Stimulated activated CD8-positive, alpha-beta memory T cell treated with anti-CD3 and anti-CD28 coated beads, Interleukin-12 subunit alpha, Interleukin-12 subunit beta, amount 100 ng/mL, for 24 hours (primary cell): ENCODE data around the gene RADIL.

Experiments
- DNase-seq: peaks from one replicate; pipeline ENCODE4 v3.0.0-alpha.2; 2020; ENCODE audit errors: extremely low read depth

Gene RADIL

DNA sequence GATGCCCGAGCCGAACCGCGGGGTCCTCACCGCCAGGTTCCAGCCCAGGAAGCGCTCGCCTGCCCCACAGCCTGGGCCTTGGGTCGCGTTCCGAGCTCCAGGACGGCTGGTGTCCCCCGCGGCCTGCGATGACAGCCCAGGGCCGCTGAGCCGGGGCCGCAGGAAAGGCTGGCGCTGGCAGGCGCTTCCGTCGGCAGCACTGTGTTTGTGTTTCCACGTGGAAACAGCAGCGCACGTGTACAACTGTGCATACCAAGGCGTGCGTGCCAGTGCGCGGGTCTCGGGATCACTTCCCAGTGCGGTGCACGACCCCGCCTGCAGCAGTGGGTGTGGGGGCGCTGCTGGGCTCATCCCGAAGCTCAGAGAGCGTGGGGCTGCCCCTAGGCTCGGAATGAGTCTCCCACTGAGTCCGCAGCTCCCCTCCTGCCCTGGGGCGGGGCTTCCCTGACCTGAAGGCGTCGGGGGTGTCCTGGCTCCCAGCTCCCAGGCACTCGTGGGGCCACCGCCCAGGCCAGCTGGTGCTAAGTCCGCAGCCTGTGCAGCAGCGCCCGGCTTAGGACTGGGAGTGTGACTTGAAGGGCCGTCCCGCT, 90.9 kb downstream of the RADIL start:
- no peak for DNase-seq

DNA sequence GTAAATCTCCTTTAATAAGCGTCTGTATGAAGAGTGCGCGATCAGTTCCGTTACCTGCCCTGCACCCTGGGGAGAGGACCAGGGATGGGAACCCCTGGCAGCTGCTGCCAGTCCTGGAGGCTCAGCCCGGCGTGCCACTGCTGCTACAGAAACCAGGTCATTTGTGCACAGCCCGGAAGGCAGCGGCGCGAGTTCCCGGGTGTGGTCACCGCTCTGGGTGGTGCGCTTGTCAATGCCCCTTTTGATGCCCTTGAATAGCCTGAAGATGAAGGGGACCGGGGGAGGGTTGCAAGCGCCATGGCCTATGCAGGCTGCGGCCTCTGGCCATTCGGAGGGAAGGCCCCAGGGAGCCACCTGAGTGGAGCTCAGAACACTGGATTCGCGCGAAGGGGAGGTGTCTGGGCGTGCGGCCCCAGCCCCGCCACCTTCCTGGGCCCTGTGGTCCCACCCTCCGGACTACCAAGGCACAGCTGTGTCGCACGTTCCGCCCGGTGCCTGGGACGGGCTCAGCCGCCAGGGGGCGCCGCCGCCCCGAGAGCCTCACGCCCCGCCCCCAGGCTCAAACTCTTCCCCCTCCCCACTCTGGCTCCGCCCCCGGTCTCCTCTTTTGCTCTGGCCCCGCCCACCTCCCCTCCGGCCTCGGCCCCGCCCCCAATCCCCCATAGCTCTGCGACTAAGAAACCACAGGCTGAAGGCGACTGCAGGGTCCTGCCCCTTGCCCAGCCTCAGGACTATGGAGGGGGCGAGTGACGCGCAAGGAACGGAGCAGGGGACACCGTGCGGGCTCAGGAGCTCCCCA, 91.6 kb downstream of the RADIL start:
- peak; percentile 67 for DNase-seq

DNA sequence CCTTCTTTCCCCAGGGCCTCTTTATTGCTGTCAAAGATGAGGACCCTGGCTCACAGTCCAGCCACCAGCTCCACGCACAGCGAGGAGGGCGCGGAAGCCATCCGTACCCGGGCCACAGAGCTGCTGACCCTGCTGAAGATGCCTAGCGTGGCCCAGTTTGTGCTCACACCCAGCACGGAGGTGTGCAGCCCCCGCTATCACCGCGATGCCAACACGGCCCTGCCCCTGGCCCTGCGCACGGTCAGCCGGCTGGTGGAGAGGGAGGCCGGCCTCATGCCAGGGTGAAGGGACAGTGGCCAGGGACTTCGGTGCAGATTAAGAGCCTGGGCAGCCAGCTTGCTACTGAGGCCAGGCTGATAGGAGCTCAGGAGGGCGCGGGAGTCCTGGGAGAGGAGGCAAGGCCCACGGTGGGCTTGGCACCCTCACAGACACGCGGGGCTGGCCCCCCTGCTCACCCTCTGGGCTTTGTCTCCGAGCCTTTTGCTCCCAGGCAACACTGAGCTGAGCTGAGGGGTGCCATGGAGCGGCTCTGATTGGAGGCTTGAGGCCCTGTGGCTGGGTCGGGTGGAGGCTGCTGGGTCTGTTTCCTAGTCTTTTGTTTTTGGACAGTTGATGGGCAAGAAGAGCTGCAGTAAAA, 92.3 kb downstream of the RADIL start:
- no peak for DNase-seq

DNA sequence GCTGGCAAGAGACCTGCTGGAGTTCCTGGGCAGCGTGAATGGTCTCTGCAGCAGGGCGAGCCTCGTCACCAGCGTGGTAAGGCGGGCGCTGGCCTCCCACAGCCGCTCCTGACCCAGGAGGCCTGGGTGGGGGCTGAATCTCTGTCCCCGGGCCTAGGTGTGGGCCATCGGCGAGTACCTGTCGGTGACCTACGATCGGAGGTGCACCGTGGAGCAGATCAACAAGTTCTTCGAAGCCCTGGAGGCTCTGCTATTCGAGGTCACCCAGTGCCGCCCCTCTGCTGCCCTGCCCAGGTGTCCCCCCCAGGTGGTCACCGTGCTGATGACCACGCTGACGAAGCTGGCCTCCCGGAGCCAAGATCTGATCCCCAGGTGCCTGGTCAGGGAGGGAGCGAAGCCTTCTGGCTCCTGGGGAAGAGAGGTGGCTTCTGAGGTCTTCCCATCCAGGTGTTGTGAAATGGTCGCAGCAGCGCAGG, 93.0 kb downstream of the RADIL start:
- DNase-seq = no peak

DNA sequence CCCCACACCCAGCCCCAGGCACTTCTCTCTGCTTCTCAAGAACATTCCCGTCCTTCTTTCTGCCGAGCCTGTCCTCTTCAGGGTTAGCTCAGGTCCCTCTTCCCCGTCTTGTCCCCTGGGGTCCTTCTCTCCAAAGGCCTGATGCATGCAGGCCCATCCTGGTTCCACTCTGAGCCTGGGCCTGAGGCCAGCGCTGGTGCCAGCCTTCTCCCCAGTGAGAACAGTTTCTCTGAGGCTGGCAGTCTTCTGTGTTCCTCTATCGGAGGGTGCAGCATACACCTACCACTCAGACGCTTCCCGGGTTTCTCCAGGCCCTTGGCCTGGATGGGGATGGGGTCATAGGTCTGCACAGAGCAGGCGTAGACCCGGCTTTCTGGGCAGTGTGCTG, 93.4 kb downstream of the RADIL start:
- DNase-seq = no peak

DNA sequence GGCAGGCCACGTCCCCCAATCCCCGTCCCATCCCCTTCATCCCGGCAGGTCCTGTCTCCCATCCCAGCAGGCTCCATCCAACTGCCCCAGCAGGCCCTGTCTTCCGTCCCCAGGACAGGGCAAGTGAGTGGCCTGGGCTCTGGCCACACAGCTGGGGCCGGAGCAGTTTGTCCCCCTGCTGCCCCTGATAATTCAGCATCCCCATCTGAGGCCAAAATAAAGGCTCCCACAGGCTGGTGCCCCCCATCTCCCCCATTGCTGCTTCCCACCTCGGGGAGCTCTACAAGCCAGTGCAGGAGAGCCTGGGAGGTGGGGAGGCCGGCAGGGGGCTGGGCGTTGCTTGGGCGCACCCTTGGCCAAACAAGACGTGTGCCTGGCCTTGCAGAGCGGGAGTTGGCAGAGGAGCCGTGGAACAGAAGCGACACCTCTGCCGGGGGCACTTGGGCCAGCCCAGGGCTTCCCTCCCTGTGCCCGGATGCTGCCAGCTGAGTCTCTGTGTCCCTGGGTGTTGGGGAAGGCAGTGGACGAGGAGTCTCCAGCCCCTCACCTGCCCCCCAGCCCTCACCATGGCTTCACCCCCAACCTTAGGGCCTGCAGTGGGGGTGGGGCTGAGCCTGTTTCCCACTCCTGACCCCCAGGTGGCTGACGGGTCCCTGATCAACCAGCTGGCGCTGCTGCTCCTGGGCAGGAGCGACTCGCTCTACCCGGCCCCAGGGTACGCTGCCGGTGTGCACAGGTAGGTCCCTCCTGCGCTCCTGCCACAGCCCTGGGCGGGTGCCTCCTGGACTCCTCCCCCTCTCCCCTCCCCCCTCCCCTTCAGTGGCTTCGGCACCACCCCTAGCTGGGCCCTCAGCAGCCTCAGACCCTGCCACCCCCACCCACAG, 94.1 kb downstream of the RADIL start:
- DNase-seq = no peak

DNA sequence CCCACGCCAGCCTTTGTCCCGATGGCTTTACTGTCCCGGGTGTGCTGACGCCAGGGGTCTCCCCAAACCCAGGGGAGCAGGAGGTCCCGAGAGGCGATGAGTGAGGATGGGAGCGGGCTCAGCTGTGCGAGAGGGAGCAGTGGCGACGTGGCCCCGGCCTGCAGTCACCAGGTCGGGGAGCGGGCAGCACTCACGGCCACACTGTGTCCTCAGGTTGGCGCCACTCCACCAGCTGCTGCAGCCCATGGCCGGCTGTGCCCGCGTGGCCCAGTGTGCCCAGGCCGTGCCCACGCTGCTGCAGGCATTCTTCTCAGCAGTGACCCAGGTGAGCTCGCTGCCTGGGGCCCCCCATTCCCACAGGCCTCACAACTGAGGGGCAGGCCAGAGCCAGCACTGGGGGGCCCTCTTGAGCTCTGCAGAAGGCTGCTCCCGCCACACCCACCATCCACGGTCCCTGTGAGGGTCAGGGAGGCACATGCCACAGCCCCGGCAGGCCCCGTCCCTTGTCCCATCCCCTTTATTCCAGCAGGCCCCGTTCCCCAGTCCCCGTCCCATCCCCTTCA, 94.8 kb downstream of the RADIL start:
- DNase-seq = no peak

DNA sequence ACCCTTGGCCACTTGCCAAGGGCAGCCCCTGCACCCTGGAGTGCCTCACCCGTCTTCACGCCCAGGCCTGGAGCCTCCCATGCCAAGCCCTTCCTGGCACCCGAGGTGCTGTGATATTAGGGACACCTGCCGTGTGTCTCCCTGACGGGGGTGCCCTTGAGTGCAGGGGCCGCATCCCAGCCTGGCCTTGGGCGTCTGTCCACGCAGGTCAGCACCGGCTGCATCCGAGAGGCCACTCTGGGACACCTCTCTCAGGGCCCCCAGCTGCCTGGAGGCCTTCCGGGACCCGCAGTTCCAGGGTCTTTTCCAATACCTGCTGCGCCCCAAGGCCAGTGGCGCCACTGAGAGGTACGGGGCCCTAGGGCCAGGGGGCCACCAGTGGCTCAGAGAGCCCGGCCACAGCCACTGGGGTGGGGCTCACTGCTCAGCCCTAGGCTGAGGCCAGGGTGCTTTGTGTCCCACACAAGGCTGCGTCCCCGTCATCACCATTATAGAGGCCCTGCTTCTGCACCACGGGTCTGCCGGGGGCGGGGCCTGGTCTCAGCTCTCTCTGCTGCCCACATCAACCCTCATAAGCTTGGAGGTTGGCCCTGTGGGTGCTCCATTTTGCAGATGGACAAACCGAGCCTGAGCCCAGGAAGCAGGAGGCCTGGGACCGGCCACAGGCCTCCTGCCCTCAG, 95.4 kb downstream of the RADIL start:
- no peak for DNase-seq

DNA sequence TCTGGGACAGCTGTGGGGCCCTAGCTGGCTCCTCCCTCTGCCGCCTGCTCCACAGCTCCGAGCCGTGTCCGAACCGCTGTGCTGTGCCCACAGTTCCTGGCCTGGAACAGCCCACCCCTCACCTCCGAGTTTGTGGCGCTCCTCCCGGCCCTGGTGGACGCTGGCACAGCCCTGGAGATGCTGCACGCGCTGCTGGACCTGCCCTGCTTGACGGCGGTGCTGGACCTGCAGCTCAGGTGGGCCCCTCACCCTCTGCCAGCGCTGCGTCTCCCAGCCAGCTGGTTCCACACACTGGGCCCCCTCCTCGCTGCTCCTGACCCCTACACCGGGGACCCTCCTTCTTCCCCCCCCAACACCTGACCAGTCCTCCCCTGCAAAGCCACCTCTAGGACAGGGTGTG, 96.0 kb downstream of the RADIL start:
- no peak for DNase-seq

DNA sequence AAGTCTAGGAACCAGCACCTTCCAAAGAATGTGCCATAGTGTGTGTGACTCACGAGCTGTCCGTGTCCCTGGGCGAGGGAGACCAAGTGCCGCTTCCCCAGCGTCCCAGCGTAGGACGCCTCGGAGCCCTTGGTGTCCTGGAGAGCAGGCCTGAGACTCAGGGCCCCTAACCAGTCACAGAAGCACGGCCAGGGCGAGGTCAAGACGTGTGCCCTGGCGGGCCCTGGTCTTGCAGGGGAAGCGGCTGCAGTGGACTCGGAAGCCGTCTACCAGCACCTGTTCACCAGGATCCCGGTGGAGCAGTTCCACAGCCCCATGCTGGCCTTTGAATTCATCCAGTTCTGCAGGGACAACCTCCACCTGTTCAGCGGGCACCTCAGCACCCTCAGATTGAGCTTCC, 97.5 kb downstream of the RADIL start:
- no peak for DNase-seq

DNA sequence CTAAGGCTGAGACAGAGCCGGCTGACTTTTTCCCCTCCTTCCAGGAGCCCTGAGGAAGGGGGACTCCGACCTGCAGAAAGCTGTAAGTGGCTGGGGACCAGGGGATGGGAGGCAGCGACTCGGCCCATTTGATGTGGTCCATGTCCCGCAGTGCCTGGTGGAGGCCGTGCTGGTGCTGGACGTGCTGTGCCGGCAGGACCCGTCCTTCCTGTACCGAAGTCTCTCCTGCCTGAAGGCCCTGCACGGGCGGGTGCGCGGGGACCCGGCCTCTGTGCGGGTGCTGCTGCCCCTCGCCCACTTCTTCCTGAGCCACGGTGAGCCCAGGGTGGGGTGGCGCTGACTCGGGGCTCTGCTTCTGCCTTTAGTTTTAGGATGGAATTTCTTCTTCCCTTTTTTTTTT, 98.1 kb downstream of the RADIL start:
- no peak for DNase-seq

DNA sequence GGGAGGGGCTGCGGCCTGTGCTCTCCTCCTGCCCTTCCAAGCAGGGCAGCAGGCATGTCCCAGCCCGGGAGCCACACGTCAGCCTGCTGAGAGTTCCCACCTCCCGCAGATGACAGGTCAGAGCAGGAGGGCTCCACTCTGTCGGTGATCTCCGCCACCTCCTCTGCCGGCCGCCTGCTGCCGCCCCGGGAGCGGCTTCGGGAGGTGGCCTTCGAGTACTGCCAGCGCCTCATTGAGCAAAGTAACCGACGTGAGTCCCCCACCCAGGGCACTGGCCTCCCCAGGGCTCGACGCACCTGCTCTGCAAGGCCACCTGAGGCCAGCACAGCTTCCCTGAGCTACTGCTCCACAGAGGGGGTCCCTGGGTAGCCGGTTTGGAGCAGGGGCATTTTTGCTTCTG, 98.7 kb downstream of the RADIL start:
- DNase-seq = no peak

DNA sequence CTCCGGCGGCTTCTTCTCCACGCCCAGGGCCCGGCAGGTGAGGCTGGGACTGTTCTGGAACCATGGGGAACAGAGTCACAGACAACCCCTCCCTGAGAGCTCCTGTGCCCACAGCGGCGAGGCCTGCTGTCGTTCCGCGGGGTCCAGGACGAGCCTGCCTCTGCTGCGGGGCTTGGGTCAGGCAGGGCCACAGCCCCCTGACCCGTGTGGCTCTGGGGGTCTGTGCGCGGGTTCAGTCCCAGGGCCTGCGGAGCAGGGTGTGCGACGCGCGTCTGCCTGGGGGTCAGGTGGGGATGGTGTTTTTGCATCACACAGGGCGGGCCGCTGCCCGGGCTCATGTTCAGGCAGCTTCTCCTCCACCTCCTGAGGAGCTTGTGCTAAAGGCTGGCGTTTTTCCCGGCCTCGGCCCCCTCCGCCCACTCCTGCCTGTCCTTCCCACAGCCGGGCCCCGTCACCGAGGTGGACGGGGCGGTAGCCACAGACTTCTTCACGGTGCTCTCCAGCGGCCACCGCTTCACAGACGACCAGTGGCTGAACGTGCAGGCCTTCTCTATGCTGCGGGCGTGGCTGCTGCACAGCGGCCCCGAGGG, 99.7 kb downstream of the RADIL start:
- no peak for DNase-seq

DNA sequence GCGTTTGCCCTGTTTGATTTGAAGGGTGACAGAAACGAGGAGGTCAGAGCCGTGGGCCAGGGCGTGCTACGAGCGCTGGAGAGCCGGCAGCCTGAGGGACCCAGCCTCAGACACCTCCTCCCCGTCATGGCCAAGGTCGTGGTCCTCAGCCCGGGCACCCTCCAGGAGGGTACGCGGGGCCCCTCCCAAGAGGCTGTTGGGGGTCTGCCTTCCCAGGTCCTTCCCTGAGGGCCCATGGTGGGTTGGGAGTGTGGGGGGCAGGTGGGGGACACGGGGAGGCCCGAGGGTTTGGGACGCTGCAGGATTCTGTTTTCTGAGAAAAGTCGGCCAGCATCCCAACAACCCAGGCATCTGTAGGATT, 100.2 kb downstream of the RADIL start:
- DNase-seq = no peak

DNA sequence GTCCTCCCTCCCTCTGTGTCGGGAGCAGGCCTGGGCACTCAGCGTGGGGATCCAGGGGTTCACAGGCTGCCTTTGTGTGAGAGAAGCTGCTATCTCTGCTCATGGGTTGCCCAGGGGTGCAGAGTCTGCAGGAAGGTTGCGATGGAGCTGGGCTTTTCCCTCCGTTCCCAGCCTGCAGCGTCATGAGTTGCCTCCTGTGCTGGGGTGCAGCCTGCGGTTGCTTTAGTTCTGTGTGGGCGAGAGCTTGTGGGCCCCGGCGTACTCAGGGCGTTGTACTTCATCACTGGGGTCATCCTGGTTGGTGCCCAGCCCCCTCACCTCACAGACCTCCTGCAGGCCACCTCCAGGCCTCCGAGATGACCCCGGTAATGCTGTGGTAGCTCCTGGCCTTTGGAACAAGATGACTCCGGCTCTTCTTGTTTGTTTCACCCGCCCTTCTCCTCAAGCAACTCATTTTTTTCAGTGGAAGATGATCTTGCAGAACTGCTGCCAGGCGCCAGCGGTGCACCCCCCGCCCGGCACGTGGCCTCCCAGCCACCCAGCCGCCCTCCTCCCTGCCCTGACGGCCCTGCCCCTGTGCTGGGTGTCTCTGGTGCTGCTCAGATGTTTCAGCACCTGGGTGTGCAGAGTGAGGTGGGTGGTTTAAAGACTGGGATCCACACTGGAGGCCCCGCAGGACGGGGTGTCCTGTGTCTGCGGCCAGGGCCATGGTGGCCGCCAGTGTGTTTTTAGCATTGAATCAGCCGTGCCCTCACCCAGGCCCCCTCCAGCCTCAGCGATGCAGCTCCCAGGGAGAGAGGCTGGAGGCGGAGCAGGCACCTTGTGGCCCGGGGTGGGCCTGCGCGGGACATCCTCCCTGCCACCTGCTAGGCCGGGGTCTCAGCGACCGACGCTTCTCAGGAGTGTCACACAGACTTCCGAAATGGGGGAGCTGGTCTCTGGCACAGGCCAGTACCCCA, 100.9 kb downstream of the RADIL start:
- DNase-seq = no peak

DNA sequence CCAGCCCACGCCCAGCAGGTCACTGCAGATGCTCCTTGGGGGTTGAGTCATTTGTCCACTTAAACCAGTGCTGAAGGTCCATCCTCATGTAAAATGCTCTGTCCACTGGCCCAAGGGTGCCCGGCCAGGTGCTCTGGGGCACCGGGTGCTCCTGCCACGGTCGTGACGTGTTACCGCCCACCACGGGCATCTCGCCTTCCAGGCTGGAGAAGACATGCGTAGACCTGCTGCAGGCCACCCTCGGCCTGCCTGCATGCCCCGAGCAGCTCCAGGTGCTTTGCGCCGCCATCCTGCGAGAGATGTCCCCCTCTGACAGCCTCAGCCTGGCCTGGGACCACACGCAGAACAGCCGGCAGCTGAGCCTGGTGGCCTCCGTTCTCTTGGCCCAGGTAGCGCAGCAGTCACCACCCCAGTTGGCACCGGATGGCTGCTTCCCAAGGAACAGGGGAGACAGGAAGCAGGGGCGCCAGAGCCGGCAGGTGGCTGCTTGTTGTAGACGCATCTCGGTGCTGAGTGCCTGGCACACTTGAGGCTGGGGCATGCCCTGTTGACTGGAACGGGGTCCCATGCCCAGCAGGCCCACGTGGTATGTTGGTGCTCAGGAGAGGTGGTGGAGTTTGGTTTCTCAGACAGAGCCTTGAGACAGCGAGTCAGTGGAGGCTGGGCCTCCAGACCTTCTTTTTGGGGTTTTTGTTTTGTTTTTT, 102.0 kb downstream of the RADIL start:
- DNase-seq = no peak

DNA sequence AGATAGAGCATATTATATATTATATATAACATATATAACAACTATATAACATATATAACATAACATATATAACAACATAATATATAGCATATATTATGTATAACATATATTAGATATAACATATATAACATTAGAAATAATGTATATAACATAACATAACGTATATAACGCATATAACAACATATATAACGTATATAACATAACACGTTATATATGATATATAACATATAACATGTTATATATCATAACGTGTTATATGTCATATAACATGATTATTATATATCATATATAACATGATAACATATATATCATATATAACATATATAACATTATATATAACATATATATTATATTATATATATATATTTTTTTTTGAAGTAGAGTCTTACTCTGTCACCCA, 104.4 kb downstream of the RADIL start:
- DNase-seq = no peak

DNA sequence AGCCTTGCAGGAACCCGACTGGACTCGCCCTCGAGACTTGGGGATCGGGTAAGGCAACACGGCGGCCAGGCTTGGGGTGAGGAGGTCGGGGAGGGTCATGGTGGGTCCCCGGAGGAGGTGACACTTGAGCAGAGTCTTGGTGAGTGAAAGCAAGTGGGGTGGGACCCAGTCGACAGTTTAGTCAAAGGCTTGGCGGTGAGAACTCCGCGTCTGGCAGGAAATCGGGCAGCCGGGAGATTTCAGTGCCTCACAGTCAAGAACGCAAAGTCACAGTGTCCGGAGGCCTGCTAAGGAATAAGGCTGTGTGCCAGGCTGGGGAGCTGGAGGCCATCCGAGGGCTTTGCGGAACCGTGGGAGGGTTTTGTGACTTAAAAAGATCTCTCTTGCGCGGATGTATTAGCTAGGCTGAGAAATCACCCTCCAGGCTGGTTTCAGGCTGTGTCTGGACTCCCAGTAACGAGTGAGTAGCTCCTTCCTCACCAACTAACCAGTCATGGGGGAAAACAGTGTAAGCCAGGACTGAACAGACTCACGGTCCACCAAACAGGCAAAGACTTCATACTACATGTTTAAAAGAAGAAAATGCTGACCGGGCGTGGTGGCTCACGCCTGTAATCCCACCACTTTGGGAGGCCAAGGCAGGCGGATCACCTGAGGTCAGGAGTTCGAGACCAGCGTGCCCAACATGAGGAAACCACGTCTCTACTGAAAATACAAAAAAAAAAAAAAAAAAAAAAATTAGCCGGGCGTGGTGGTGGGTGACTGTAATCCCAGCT, 107.5 kb downstream of the RADIL start:
- no peak for DNase-seq
